ENCODE results near the gene TPM4.

Gene TPM4

DNA sequence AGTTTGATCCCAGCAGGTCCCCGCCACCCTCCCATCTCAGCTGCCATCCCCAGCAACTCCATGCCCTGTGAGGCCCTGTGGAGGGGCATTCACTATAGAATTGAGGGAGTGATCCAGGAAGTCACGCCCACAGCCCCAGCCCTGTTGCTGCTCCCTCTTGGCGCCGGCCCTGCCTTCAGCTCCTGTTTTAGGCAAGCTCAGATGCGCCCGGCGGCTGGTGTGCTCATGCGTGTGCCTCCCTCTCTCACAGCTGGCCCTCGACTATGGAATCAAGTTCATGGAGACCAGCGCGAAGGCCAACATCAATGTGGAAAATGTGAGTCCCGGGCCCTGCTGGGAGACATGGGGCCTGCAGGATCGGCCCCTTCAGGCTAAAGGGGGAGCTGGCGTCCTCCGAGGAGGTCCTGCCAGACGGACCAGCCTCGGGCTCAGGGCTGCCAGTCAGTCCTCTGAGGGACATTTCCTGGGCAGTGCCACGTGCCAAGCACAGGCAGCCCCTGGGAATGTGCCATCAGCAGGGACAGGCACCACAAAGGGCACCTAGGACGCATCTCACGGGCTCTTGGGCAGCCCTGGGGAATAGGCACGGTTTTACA is 51.6 kb downstream of the TPM4 start:
- DNase-seq (no peak), ATAC-seq (no peak)

- ATAC-seq (no peak), DNase-seq (no peak)
These were observed 55.4 kb downstream of the TPM4 start for GRCh38 chr19:16131648-16132047.

GRCh38 chr19:16133818-16134217 is 57.5 kb downstream of the TPM4 start:
- no peak for DNase-seq

DNA sequence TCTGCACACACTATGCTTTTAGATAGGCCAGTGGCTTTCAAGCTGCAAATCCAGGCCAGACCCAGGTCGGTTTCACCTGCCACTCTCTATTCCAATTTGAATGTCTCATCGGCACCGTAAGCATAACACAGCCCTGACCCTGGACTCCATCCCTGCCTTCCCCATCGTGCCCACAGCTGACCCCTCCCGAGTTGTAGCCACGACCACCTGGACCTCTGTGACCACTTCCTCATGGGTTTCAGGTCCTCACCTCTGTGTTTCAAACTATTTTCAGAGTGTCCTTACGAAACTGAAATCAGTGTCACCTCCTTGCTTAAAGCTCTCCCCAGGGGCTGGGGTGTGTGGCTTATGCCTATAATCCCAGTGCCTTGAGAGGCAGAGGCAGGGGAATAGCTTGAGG is 58.2 kb downstream of the TPM4 start:
- ATAC-seq (no peak), DNase-seq (no peak)

More at GRCh38 chr19:16133818-16134217, 57.5 kb downstream of the TPM4 start:
- no peak for ATAC-seq

- DNase-seq (no peak), ATAC-seq (no peak)
These were observed 59.3 kb downstream of the TPM4 start for GRCh38 chr19:16135430-16136127.

GRCh38 chr19:16136185-16136999 is 60.1 kb downstream of the TPM4 start:
- DNase-seq (no peak), ATAC-seq (no peak)

GRCh38 chr19:16139752-16140151 is 63.5 kb downstream of the TPM4 start:
- ATAC-seq (no peak), DNase-seq (peak; percentile 23)

- DNase-seq (peak; percentile 27), ATAC-seq (no peak)
These were observed 64.7 kb downstream of the TPM4 start for GRCh38 chr19:16141043-16141442.

DNA sequence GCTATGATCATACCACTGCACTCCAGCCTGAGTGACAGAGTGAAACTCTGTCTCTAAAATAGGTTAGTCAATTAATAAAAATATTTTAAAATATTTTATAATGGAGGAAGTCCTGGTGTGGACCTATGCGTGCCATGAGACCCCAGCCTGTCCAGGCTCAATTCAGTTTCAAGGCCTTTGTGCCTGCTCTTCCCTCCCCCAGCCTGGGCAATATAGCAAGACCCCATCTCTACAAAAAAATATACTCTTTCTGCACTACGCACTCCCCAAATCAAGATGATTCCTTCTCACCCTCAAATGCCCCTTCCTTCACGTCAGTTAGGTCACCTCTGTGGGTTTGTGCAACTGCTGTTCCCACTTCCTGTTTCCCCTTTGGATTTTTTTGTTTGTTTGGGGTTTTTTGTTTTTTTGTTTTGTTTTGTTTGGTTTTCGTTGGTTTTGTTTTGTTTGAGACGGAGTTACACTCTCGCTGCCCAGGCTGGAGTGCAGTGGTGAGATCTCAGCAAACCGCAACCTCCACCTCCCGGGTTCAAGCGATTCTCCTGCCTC is 65.8 kb downstream of the TPM4 start:
- ATAC-seq (no peak), DNase-seq (no peak)

DNA sequence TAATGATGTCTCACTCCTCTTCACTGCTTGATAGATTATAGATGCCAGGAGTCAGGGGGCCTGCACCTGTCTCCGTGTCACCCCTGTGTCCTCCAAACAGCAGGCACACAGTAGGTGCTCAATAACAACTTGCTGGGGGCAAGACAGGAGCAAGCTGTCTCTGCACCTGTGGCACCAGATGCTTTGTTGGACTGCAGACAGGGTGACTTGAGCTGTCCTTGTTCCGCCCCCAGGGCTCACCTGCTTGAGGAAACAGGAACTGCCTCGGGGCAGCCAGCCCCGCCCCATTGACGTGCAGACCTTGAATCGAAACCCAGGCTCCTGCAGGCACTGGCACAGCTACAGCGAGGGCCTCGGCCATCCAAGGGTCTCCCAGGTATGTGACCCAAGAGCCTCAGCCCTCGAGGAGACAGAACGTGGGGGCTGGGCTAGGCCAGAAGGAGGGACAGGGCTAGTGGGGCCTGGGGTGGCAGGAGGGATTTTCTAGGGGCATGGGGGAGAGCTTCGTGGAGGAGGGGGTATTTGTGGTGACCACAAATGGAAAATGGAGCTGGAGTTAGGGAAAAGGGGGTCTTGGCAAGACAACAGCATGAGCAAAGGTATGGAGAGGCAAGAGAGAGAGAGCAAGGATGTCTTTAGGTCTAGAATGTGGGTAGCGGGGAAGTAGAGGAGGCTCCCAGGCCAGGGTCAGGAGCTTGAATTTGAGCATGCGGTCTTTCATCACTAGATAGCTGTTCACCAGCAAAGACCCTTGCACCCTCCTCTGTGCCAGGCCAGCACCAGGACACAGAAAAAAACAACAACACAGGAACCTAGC is 67.3 kb downstream of the TPM4 start, which contains the start of gene HSH2D:
Gene HSH2D (plus strand): TSS at position 287 of the 817 bp plus-strand sequence. CDS start 5,066 bp downstream, outside the sequence.
- DNase-seq = peak; percentile 83

GRCh38 chr19:16144216-16144581 is 67.9 kb downstream of the TPM4 start:
- DNase-seq = no peak
- no peak for ATAC-seq

More for the DNA sequence above, 67.3 kb downstream of the TPM4 start, which contains the start of gene HSH2D:
- ATAC-seq = peak; percentile 95

GRCh38 chr19:16146112-16146511 is 69.8 kb downstream of the TPM4 start:
- ATAC-seq (no peak), DNase-seq (no peak)

GRCh38 chr19:16148443-16149229 is 72.3 kb downstream of the TPM4 start:
- ATAC-seq (no peak), DNase-seq (no peak)

Measured in stimulated activated naive CD8-positive, alpha-beta T cell treated with anti-CD3 and anti-CD28 coated beads, Interleukin-15, Interleukin-2, amounts not matched to agents 100 U/mL and 50 U/mL, for 24 hours (primary cell).